Heart left ventricle (tissue), 16 donors: ENCODE results near the gene PRC1. TPM values are rescaled to one million over a fixed set of nuclear protein-coding genes. Genes with fewer than 3 reads are reported as not detected.

Source experiments
- ATAC-seq, 4 donors: fragments of 200-7000 bp; cut with Tn5 transposase; one replicate each; pipeline ENCODE4 v1.9.1; 2020 to 2022; ENCODE audit warnings: moderate library complexity in 4 of 4, mild to moderate bottlenecking in 3 of 4, moderate number of reproducible peaks in 1 of 4
- DNase-seq, 5 donors: peaks; one replicate each; pipeline ENCODE4 v3.0.0-alpha.2; 2020
- H3K27ac ChIP-seq, 12 donors: fragments of 200-600 bp; sonication (generic) in 4 of 12; one replicate each; pipeline versions ENCODE4 v1.5.0 to v1.8.0; 2016 to 2022; ENCODE audit warnings: mild to moderate bottlenecking in 2 of 12
- H3K27me3 ChIP-seq, 9 donors: fragments of 200-600 bp; sonication (generic) in 2 of 9; one replicate each; pipeline versions ENCODE4 v1.5.1 to v1.8.0; 2016 to 2022; ENCODE audit warnings: mild to moderate bottlenecking in 3 of 9
- H3K36me3 ChIP-seq, 9 donors: fragments of 200-600 bp; sonication (generic) in 2 of 9; one replicate each; pipeline versions ENCODE4 v1.5.0 to v1.8.0; 2018 to 2022; ENCODE audit warnings: mild to moderate bottlenecking in 2 of 9
- H3K4me1 ChIP-seq, 12 donors: fragments of 200-600 bp; sonication (generic) in 4 of 12; one replicate each; pipeline versions ENCODE4 v1.5.0 to v1.8.0; 2016 to 2022; ENCODE audit warnings: mild to moderate bottlenecking in 3 of 12
- H3K4me3 ChIP-seq, 12 donors: fragments of 200-600 bp; sonication (generic) in 4 of 12; one replicate each; pipeline versions ENCODE4 v1.5.0 to v1.8.0; 2017 to 2022; ENCODE audit warnings: mild to moderate bottlenecking in 9 of 12, moderate library complexity in 4 of 12
- H3K9me3 ChIP-seq, 12 donors: fragments of 200-600 bp; sonication (generic) in 4 of 12; one replicate each; pipeline versions ENCODE4 v1.5.0 to v1.8.0; 2016 to 2022; ENCODE audit warnings: mild to moderate bottlenecking in 1 of 12
- CTCF ChIP-seq, 12 donors: fragments of 200-600 bp; sonication (generic) in 4 of 12; IDR thresholded peaks; one replicate each; pipeline versions ENCODE4 v1.5.0 to v1.8.0; 2018 to 2022; ENCODE audit warnings: antibody characterized with exemption in 12 of 12, mild to moderate bottlenecking in 5 of 12
- POLR2A ChIP-seq, 2 donors: fragments of 450-650 bp; IDR thresholded peaks; one replicate each; pipeline ENCODE4 v1.6.1; 2017; ENCODE audit warnings: antibody characterized with exemption in 2 of 2, mild to moderate bottlenecking in 2 of 2, moderate library complexity in 2 of 2
- WGBS, 4 donors: extraction: QIAGEN DNeasy Blood & Tissue Kit in 2 of 4; methylation state at CpG; one replicate each; pipeline versions ENCODE4 v1.1.5 to v1.1.7; 2013 to 2018; 5-methylcytosine and 5-hydroxymethylcytosine counted together
- intact Hi-C, 10 donors: fragments of 100-400 bp; cut with DNase I; formaldehyde crosslinking; loops; one replicate each; pipeline versions ENCODE4 v1.11.1 to v1.14.2; 2022
- polyA plus RNA-seq, 2 donors: library from polyadenylated mRNA; stranded (reverse); fragments of 200-250 nt; gene quantifications; one replicate each; pipeline ENCODE4 v1.2.3, GENCODE V29; 2013
- total RNA-seq, 9 donors: library from RNA; depleted of rRNA in 2 of 9; stranded (reverse); fragments of >200 nt in 2 of 9; fragmentation: NEBNext Ultra II Directional in 3 of 9; extraction: Animal tissue kit (Norgen Biotek cat#: 25700) in 3 of 9; gene quantifications; one replicate each; pipeline versions ENCODE4 v1.1.0 to v1.2.4, GENCODE V29; 2016 to 2023
- donor health status: ischemic (EF 13 %, LVEDD 7.1; RV severe dilation, severe dysfunction).
- donor health status: healthy with polysubstance abuse.
- donor health status: DM: no; HTN: yes; CAD: no.
- donor health status: DM: no; HTN: no; CAD: no.
- donor health status: ischemic (EF 25% LVEDD 6.9; RV normal size, moderate dysfunction).
- donor health status: ischemic (EF 25% LVEDD 5.7; RV mildly dilated, moderate dysfunction).
- donor health status: healthy.
- donor health status: DM: yes; HTN: yes; CAD: no.
- donor health status: ischemic (EF 35%, LVEDD 5.7; RV mildly dilated, moderate dysfunction).
- donor health status: nonischemic (EF 11% LVEDD 7.7; RV severe dilation, severe dysfunction).
- donor health status: DM: yes; HTN: yes; CAD: no.
- donor health status: PGD.
- donor health status: ischemic (EF 29% LVEDD 5.4; RV normal size, mild dysfunction).
- donor health status: nonischemic (EF 23%, LVEDD 6.1; RV moderate dilation, normal function).

The PRC1 gene
- total and polyA plus RNA-seq, 11 donors = 1.9 to 25.7 (median 4.7) TPM

GRCh38 chr15:90956274-90957030 lies 37.9 kb downstream of the PRC1 start:
- TF ChIP-seq CTCF (IDR thresholded peaks at IDR 0.05) (peak; percentile 90 to 98 (median 94)), POLR2A (IDR thresholded peaks at IDR 0.05) (no peak)
- Histone ChIP-seq H3K27ac (peak overlapping the region in 8 of 12 donors; percentile 1 to 85 (median 66)), H3K9me3 (no peaks in the 10 kb centered on the region), H3K4me1 (peaks cover 0 to 54% (median 29%) of the 10 kb centered on the region in 12 donors), H3K27me3 (no peaks in the 10 kb centered on the region), H3K4me3 (peak overlapping the region; percentile 40 to 96 (median 70)), H3K36me3 (peaks cover 0 to 43% (median 35%) of the 10 kb centered on the region in 9 donors)
- WGBS, 4 donors = 6 to 33% (median 8%) methylated on average over 9 to 56 of the region's 56 CpGs
- intact Hi-C loops = loop anchor here (1.0 to 10.0 kb wide), 13 partner anchors 36 to 316 kb away; partner anchors contain the start of genes PRC1 (in 2 of the 10) and VPS33B (in 1 of the 10)
- peak; percentile 70 to 88 (median 78) for DNase-seq
- ATAC-seq = peak in 2 of 4 donors; percentile 25 to 43

DNA sequence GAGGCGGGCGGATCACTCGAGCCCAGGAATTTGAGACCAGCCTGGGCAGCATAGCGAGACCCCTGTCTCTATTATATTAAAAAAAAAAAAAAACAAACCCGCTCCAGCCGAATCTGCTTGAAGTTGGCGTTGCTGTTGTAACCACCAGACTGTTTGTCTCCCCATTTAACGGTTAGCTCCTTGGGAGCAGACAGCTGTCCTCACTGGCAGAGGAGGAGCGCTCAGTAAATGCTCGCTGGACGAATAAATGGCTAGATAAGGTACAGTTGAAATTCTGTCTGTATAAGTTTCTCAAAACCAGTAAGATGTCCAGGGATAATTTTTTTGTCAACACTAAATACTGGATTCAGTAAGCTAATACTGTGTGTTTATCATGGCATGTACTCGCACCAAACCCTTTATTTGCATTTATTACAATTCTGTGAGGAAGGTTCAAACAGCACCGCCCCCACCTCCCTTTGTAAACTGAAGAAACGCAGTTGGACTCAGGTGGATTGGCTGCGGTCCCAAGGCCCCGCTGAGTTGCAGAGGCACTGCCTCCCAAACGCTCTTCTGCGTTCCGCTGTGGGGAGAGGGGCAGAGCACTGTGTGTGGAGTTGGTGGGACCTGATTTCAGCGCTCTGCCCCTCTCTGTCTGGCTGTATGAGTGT lies 38.6 kb downstream of the PRC1 start:
- Histone ChIP-seq H3K4me1 (peaks cover 0 to 51% (median 29%) of the 10 kb centered on the region in 12 donors), H3K4me3 (peak overlapping the region in 9 of 12 donors; percentile 38 to 96 (median 94)), H3K9me3 (no peaks in the 10 kb centered on the region), H3K27me3 (no peaks in the 10 kb centered on the region), H3K36me3 (peaks cover 0 to 43% (median 33%) of the 10 kb centered on the region in 9 donors), H3K27ac (peak overlapping the region in 2 of 12 donors; percentile 81 to 88)
- intact Hi-C loops = loop anchor here (1.0 to 10.0 kb wide), 13 partner anchors 37 to 317 kb away; partner anchors contain the start of genes PRC1 (in 2 of the 10) and VPS33B (in 1 of the 10)
- no peak for DNase-seq
- TF ChIP-seq CTCF (IDR thresholded peaks at IDR 0.05) (no peak), POLR2A (IDR thresholded peaks at IDR 0.05) (no peak)
- WGBS, 4 donors = 73 to 84% (median 78%) methylated on average over 19 to 20 of the region's 20 CpGs
- ATAC-seq = no peak

GRCh38 chr15:90954712-90955623 lies 39.4 kb downstream of the PRC1 start, which contains the start of gene RCCD1:
RCCD1 (plus strand) TSS chr15:90954884; CDS start chr15:90956735, 1,851 bp downstream.
- 2 to 10% (median 3%) methylated on average over 26 to 69 of the region's 69 CpGs for WGBS, 4 donors
- Histone ChIP-seq H3K4me3 (peak within 1 kb of the TSS; percentile 38 to 96 (median 79)), H3K27ac (peak within 1 kb of the TSS; percentile 78 to 93 (median 88)), H3K4me1 (peaks cover 0 to 44% (median 24%) of the 10 kb centered on the region in 12 donors), H3K9me3 (no peaks in the 10 kb centered on the region), H3K27me3 (no peaks in the 10 kb centered on the region), H3K36me3 (peaks cover 0 to 43% (median 38%) of the 10 kb centered on the region in 9 donors)
- peak; percentile 94 to 97 (median 97) for DNase-seq
- no peak for TF ChIP-seq CTCF (IDR thresholded peaks at IDR 0.05)
- peak in 1 of 2 donors; percentile 59 for TF ChIP-seq POLR2A (IDR thresholded peaks at IDR 0.05)
- ATAC-seq = peak; percentile 93 to 97 (median 94)
- intact Hi-C loops = loop anchor here (2.0 to 10.0 kb wide), 10 partner anchors 37 to 317 kb away; partner anchors contain the start of genes PRC1 (in 2 of the 10) and VPS33B (in 1 of the 10)
